Psoas muscle (tissue), 8 donors: ENCODE measurements around the gene NCAPG2. TPM values are rescaled to one million over a fixed set of nuclear protein-coding genes. Genes with fewer than 3 reads are reported as not detected.

Experiments used
- ATAC-seq, 4 donors: fragments of 200-7000 bp; cut with Tn5 transposase; one replicate each; pipeline ENCODE4 v1.9.1; 2020; ENCODE audit warnings: moderate library complexity in 3 of 4, mild to moderate bottlenecking in 2 of 4
- DNase-seq, 2 donors: peaks; one replicate each; pipeline ENCODE4 v3.0.0-alpha.2; 2020
- H3K27ac ChIP-seq: fragments of 200-600 bp; one replicate; pipeline ENCODE4 v1.8.0; 2022
- H3K27me3 ChIP-seq, 3 donors: fragments of 200-600 bp in 1 of 3; one replicate each; pipeline versions ENCODE4 v1.6.1 to v1.8.0; 2013 to 2022; ENCODE audit warnings: low read length in 2 of 3, mild to moderate bottlenecking in 2 of 3, moderate library complexity in 1 of 3; ENCODE audit not compliant: insufficient read depth in 3 of 3
- H3K36me3 ChIP-seq, 2 donors: fragments of 200-600 bp in 1 of 2; one replicate each; pipeline versions ENCODE4 v1.6.1 to v1.8.0; 2013 to 2022; ENCODE audit warnings: low read depth in 1 of 2, mild to moderate bottlenecking in 1 of 2, moderate library complexity in 1 of 2; ENCODE audit not compliant: insufficient read depth in 1 of 2
- H3K4me1 ChIP-seq: fragments of 200-600 bp; one replicate; pipeline ENCODE4 v1.8.0; 2022
- H3K4me3 ChIP-seq: fragments of 200-600 bp; one replicate; pipeline ENCODE4 v1.8.0; 2022; ENCODE audit warnings: mild to moderate bottlenecking
- H3K9me3 ChIP-seq: fragments of 200-600 bp; one replicate; pipeline ENCODE4 v1.8.0; 2022
- WGBS, 3 donors: extraction: QIAGEN DNeasy Blood & Tissue Kit; methylation state at CpG; one replicate each; pipeline versions ENCODE4 v1.1.6 to v1.1.7; 2013; 5-methylcytosine and 5-hydroxymethylcytosine counted together
- intact Hi-C, 2 donors: fragments of 100-400 bp; cut with DNase I; formaldehyde crosslinking; loops; one replicate each; pipeline versions ENCODE4 v1.11.0 to v1.14.2; 2022
- polyA plus RNA-seq, 3 donors: library from polyadenylated mRNA; stranded (reverse); fragments of 200-250 nt; gene quantifications; one replicate each; pipeline ENCODE4 v1.2.3, GENCODE V29; 2013
- total RNA-seq, 4 donors: library from RNA; stranded (reverse); fragmentation: NEBNext Ultra II Directional in 2 of 4; extraction: Animal tissue kit (Norgen Biotek cat#: 25700) in 2 of 4; gene quantifications; one replicate each; pipeline versions ENCODE4 v1.2.1 to v1.2.4, GENCODE V29; 2021 to 2023
- TF ChIP-seq, protein P1 (sequence below): fragments of 200-600 bp; IDR thresholded peaks from one replicate; pipeline ENCODE4 v1.8.0; 2022; ENCODE audit warnings: antibody characterized with exemption
- donor health status: healthy with polysubstance abuse.
- donor health status: DM: no; HTN: no; CAD: no; lungs with moderate emphysema.
- donor health status: Bipolar disorder and iron deficiency.
- donor health status: healthy.
- donor health status: DM: yes; HTN: yes; CAD: no.
- donor health status: DM: no; HTN: no; CAD: no.
- donor health status: DM: no; HTN: no; CAD: no.
- donor health status: DM: yes; HTN: yes; CAD: no.

Gene NCAPG2
- total and polyA plus RNA-seq, 7 donors = 1.9 to 3.8 (median 2.8) TPM

DNA sequence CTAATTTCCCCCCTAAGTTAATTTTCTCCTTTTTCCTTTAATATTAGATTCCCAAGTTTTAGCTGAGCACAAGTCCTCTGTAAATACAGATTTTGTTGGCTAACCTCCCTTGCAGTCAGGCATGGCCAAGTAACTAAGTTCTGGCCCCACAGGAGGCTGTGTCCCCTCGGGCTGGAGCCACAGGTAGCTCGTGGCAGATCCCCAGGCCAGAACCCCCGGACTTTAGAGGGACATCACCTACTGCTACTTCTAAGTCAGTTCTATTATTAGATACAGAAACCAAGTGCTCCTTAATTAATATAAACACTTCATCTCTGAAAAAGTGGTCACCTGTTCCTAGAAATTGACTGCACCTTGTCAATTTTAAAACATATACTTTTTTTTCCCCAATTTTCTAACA lies 46.1 kb upstream of the NCAPG2 start:
- DNase-seq (no peak), ATAC-seq (no peak)
- Histone ChIP-seq H3K9me3 (no peaks in the 10 kb centered on the region), H3K27me3 (no peaks in the 10 kb centered on the region), H3K4me3 (no peak overlapping the region), H3K36me3 (peaks cover 4 to 84% of the 10 kb centered on the region in 2 donors), H3K4me1 (no peaks in the 10 kb centered on the region), H3K27ac (no peak overlapping the region)
- TF ChIP-seq, protein P1, sequence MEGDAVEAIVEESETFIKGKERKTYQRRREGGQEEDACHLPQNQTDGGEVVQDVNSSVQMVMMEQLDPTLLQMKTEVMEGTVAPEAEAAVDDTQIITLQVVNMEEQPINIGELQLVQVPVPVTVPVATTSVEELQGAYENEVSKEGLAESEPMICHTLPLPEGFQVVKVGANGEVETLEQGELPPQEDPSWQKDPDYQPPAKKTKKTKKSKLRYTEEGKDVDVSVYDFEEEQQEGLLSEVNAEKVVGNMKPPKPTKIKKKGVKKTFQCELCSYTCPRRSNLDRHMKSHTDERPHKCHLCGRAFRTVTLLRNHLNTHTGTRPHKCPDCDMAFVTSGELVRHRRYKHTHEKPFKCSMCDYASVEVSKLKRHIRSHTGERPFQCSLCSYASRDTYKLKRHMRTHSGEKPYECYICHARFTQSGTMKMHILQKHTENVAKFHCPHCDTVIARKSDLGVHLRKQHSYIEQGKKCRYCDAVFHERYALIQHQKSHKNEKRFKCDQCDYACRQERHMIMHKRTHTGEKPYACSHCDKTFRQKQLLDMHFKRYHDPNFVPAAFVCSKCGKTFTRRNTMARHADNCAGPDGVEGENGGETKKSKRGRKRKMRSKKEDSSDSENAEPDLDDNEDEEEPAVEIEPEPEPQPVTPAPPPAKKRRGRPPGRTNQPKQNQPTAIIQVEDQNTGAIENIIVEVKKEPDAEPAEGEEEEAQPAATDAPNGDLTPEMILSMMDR = no peak
- intact Hi-C loops = no loop called here
- WGBS, 3 donors = 85 to 89% (median 89%) methylated on average over 3 of the region's 3 CpGs

DNA sequence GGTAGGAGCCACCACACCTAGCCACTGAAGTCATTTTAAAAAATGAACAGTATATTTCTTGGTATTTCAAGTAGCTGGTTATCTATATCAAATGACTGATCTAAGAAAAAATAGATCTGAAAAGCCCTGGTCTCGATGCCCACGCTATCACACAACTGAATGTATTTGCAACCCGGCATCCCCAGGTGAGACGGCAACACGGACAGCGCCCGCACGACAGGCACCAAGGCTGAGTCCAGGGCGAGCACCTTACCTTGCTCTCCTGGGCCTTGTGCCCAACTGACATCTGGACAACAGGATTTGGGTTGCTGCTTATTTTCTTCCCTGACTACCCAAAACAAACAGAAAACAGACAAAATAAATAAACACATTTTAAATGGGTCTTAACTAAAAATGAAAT lies 44.8 kb upstream of the NCAPG2 start:
- H3K9me3 ChIP-seq = no peaks in the 10 kb centered on the region
- intact Hi-C loops = no loop called here
- DNase-seq (no peak), ATAC-seq (no peak)
- WGBS, 3 donors = 94 to 95% (median 94%) methylated on average over 9 of the region's 9 CpGs
- TF ChIP-seq, protein P1 = no peak
- peaks cover 2 to 84% of the 10 kb centered on the region in 2 donors for H3K36me3 ChIP-seq
- H3K4me3 ChIP-seq = no peak overlapping the region
- no peaks in the 10 kb centered on the region for H3K4me1 ChIP-seq
- no peaks in the 10 kb centered on the region for H3K27me3 ChIP-seq
- H3K27ac ChIP-seq = no peak overlapping the region

DNA sequence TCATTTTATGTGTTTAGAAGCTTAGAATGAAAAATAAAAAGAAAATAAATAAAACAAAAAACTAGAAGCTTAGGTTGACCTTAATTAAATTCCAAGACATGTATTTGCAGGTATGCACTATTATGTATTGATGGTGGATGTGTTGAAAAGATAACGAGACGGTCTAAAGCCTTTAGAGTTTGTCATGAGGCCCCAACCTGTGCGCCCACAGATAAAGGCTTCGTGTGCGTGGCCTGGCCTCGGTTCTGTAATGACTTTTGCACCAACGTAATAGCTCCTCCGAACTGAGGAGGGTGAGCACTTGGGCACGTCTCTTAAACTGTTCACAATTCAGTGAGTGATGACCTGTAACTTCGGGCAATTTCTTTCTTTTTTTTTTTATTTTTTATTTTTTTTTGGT lies 43.7 kb upstream of the NCAPG2 start:
- TF ChIP-seq, protein P1 = no peak

DNA sequence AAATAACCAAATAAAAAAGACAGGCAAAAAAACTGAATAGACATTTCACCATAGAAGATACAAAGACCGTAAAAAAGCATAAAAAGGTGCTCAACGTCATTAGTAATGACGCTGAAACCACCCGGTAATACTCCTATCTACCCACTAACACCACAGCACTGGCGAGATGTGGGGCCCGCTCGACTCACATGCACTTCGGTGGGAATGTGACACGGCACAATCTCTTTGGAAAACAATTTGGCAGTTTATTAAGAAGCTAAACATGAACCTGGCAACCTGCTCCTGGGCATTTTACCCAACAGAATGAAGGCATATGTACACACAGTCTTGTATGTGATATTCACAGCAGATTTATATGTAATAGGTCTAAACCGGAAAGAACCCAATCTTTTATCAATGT lies 42.8 kb upstream of the NCAPG2 start:
- Histone ChIP-seq H3K36me3 (peaks cover 2 to 84% of the 10 kb centered on the region in 2 donors), H3K4me1 (no peaks in the 10 kb centered on the region), H3K27me3 (no peaks in the 10 kb centered on the region), H3K27ac (no peak overlapping the region), H3K4me3 (no peak overlapping the region), H3K9me3 (no peaks in the 10 kb centered on the region)
- no peak for DNase-seq
- TF ChIP-seq, protein P1 = no peak
- intact Hi-C loops = no loop called here
- no peak for ATAC-seq
- WGBS, 3 donors = 85 to 91% (median 86%) methylated on average over 10 of the region's 10 CpGs

More for the DNA sequence above, 43.7 kb upstream of the NCAPG2 start:
- Histone ChIP-seq H3K9me3 (no peaks in the 10 kb centered on the region), H3K4me3 (no peak overlapping the region), H3K27me3 (no peaks in the 10 kb centered on the region), H3K36me3 (peaks cover 2 to 83% of the 10 kb centered on the region in 2 donors), H3K4me1 (no peaks in the 10 kb centered on the region), H3K27ac (no peak overlapping the region)
- WGBS, 3 donors = 85 to 91% (median 86%) methylated on average over 10 of the region's 10 CpGs
- DNase-seq (no peak), ATAC-seq (no peak)
- intact Hi-C loops = no loop called here

DNA sequence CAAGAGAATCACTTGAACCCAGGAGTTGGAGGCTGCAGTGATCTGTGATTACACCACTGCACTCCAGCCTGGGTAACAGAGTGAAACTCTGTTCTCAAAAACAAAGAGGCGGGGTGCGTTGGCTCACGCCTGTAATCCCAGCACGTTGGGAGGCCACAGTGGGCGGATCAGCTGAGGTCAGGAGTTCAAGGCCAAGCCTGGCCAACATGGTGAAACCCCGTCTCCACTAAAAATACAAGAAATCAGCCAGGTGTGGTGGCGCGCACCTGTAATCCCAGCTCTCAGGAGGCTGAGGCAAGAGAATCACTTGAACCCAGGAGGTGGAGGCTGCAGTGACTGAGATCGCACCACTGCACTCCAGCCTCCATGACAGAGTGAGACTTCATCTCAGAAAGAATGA lies 42.4 kb upstream of the NCAPG2 start:
- Histone ChIP-seq H3K4me1 (no peaks in the 10 kb centered on the region), H3K27ac (no peak overlapping the region), H3K27me3 (no peaks in the 10 kb centered on the region), H3K9me3 (no peaks in the 10 kb centered on the region), H3K36me3 (peaks cover 2 to 85% of the 10 kb centered on the region in 2 donors), H3K4me3 (no peak overlapping the region)
- DNase-seq = no peak
- TF ChIP-seq, protein P1 = no peak
- 86 to 91% (median 91%) methylated on average over 9 of the region's 9 CpGs for WGBS, 3 donors
- no peak for ATAC-seq
- intact Hi-C loops = no loop called here
